NB4 (cell line): Measurements from ENCODE around the gene NAA80.

Experiments
- MAX ChIP-seq: IDR thresholded peaks from 2 replicates; pipeline ENCODE4 v1.6.1; 2011; ENCODE audit warnings: low read depth, low read length
- POLR2A ChIP-seq: IDR thresholded peaks from 2 replicates; pipeline ENCODE4 v1.6.1; 2011; ENCODE audit warnings: mild to moderate bottlenecking; ENCODE audit not compliant: insufficient read length; ENCODE audit errors: extremely low read depth

DNA sequence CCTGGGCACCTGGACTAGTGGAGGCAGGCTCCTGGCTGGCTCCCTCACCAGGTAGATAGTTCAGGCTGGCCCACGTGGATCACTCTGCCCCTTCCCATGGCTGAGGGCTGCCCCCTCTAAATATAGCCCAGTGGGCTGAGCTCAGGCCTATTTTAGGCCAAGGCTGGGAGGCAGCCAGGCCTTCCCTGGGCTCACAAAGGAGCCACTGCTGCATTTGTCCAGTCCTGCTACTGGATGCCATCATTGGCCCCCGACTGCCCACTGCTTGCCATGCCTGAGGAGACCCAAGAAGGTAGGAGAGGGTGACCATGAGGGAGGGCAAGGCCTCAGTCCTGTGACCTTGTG is 20.4 kb downstream of the NAA80 start, which contains the start of gene LSMEM2:
- TF ChIP-seq MAX (no peak), POLR2A (no peak)
